IPS-NIHi7 (cell line): ENCODE measurements around the gene IMMP2L.

Source experiments
- DNase-seq: peaks from one replicate; pipeline ENCODE4 v3.0.0; 2012; ENCODE audit warnings: mixed read lengths; ENCODE audit errors: extremely low spot score

The IMMP2L gene

DNA sequence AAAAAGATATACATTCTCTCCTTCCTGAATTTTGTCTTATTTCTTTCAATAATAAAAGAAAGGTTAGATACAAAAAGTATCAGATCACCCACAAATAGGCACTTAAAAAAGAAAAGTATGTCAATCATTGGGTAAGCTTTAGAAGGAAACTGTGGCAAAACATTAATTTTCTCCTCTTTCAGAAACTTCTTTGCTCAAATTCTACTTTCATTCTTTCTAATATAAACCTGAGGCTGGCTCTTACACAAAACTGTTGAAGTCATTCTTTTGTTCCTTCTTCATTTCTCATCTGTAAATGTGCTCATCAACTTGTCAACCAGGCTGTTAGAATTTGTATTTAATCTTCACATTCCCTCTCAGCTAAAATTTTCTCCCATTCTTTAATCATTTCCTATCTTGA lies 346.7 kb downstream of the IMMP2L start:
- no peak for DNase-seq

DNA sequence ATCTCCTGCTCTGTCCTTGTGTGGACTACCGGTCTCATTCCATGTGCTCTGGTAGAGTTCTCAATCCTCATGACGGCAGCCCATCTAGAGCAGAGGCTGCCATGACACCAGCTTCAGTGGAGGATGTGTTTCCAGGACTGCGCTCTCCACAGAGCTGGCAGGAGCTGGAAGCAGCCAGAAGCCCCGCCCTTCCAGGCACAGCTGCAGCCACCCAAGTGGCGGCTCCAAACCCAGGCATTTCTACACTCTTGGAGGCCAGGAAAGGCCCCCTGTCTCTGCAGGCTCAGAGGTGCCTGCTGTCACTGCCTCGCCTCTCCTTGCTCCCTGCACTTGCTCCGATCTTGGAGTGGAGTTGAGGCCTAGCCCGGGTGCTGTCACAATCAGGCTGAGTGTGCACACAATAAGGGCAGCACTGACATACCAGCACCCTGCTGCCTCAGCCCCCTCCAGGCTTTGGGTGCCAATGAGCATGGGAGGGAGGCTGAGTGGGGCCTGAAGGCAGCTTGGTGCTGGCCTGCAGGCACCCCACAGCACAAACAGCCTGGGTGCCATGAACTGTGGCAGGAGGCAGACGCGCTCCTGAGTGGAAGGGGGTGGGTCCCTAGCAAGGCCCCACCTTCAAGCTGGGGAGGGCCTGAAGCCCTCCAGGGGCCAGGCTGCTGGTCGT lies 349.3 kb downstream of the IMMP2L start:
- no peak for DNase-seq

- DNase-seq = no peak
Measured at GRCh38 chr7:111210996-111211395, 351.3 kb downstream of the IMMP2L start.

DNA sequence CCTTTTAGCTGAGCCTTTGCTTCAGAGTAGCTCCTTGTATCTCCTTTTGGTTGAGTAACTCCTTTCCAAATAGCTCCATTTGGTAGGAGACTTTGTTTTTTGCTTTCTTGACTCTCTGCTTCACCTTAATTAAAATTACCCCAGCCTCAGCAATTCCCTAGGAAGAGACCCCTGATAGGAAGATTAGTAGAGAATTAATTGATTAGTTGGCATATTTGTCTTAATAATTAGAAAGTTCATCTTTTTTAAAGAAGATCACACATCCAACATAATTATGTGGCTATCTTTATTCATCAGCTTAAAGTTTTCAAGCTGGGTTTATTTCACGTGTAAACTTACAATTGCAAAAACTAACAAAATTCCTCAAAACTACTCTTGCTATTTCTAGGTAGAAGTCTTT lies 352.2 kb downstream of the IMMP2L start:
- no peak for DNase-seq

- DNase-seq = no peak
Measured at GRCh38 chr7:111205251-111205650, 357.0 kb downstream of the IMMP2L start.

DNA sequence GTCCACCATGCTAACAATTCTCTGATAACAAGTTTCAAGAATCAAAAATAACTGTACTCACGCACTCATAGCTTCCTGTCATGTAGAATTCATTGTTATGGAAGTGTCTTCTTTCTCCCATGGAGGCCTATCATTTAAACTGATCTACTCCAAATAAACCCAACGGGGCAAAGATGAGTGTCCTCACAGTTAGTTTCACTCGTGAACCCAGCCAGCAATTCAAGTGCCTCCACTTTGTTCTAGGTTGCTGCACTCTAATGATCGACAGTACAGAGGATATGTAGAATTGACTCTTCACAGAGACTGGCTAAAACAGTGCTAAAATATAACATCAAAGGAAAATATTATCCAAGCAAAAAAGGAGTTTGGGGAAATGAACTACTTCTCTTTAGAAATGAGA lies 360.0 kb downstream of the IMMP2L start:
- no peak for DNase-seq

GRCh38 chr7:111199643-111200042 lies 362.6 kb downstream of the IMMP2L start:
- DNase-seq = no peak

- no peak for DNase-seq
Measured at GRCh38 chr7:111198255-111198654, 364.0 kb downstream of the IMMP2L start.

- no peak for DNase-seq
Measured at GRCh38 chr7:111196655-111197054, 365.6 kb downstream of the IMMP2L start.

- DNase-seq = no peak
Measured at GRCh38 chr7:111192614-111193413, 369.5 kb downstream of the IMMP2L start.

- no peak for DNase-seq
Measured at GRCh38 chr7:111190804-111191203, 371.5 kb downstream of the IMMP2L start.

DNA sequence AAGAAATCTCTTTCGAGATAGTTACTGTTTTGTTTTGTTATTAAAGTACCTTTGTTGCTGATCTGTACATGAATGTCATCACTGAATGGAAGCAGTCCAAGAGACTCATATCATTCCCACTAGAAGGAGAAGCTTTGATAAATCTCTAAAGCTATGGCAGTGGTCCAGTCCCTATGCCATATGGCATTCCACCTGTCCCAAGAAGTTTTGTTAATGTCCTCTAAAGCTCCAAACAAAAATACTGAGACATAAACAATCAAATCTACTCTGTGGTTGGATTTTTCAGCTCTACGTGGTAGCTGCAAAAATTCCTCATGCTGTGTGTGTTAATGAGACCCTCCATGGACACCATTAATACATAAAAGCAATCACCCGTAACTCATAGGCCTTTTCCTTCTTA lies 377.3 kb downstream of the IMMP2L start:
- DNase-seq = no peak

DNA sequence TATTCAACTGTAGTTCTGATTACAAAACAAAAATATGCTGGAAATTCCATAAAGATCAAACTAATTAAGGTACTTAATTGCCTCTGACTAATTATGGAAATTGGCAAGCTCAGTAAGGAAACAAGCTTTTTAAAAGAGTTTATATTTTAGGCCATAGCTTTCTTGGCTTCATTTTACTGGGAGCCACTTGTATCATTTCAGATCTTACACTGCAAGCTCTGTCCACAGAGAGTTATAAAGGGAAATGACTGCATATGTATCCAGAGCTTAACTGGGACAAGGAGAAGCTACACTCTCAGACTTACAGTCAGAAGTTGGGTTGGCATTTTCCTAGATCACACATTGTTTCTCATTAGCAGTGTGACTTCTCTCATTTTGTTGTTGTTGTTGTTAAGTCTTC lies 379.0 kb downstream of the IMMP2L start:
- DNase-seq = no peak

DNA sequence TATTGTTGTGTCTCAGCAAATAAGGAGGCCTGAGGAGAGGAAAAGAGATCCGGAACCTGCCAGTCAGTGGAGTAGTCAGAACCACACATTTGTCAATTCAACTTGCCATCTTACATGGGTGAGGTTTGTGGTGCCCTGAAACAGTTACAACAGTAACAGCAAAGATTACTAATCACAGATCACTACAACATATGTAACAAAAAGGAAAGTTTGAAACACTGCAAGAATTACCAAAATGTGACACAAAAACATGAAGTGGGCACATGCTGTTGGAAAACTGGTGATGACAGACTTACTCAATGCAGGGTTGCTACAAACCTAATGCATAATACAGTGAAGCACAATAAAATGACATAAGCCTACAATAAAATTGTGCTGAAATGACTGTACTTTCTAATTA lies 382.0 kb downstream of the IMMP2L start:
- no peak for DNase-seq

DNA sequence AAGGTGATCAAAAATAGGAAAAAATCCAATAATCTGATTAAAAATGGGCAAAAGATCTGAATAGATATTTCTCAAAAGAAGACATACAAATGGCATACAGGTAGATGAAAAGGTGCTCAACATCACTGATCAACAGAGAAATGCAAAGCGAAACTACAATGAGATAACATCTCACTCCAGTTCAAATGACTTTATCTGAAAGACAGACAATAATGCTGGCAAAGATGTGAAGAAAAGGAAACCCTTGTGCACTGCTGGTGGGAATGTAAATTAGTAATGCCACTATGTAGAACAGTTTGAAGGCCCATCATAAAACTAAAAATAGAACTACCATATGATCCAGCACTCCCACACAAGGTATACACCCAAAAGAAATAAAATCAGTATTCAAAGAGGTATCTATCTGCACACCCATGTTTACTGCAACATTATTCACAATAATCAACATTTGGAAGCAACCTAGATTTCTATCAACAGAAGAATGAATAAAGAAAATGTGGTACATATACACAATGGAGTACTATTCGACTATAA lies 386.3 kb downstream of the IMMP2L start:
- no peak for DNase-seq

DNA sequence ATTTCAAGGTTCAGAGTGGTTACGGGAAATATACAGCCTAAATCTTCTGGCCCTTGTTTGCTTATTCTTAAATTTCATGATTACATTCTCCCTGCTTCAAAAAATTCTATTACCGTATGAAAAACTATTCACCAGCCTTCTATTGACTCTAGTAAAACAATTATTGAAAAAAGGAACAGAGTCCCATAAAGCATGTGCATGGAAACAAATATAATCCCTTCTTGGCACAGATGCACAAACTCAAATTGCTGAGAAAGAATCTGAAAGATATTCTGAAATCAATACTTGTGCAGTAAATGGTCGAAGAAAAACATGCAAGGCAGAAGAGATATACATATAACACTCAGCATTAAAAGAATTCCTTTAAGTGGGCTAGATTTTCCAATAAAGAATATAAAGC lies 387.8 kb downstream of the IMMP2L start:
- DNase-seq = no peak

DNA sequence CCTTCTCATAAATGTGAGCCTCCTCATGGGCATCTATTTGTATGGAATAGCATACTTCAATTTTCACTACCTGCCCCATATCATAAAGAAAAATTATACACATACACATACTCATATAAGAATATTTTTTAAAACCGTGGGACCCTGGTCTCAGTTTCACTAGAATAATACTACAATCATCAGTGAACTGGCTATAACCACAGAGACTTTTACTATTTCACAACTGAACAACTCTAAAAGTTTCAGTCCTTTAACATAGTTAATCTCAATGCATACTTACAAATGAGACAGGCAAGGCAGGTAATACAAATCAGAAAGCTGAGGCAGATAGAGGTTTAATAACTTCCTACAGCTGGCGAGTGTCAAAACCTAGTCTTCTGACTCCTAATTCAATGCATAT lies 388.3 kb downstream of the IMMP2L start:
- no peak for DNase-seq

GRCh38 chr7:111173528-111173927 lies 388.8 kb downstream of the IMMP2L start:
- no peak for DNase-seq

DNA sequence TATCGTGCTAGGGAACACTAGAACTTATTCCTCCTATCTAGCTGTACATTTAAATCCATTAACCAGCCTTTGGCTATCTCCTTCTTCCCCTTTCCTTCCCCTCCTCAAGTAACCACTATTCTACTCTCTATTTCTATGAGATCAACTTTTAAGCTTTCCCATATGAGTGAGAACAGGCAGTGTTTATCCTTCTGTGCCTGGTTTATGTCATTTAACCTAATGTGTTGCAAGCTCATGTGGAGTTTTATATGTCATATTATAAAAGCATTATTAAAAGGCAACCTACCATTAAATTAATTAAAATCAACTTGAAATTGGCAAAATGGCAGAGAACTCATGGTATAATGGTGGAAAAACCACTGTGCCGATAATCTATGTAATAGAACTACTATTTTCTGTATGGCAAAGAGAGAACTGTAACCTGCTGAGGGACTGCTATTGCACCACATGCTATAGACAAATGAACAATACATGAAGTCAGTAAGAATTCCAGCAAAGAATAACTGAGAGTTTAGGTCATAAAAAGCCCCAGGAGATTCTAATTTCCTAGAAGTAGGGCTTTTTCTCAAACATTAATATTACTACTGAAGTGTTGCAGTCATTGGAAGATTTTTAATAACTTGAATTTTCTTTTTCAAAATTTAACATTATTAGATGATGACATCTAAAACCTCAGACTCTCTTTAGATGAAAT lies 389.6 kb downstream of the IMMP2L start:
- DNase-seq = no peak

GRCh38 chr7:111168182-111168581 lies 394.1 kb downstream of the IMMP2L start:
- no peak for DNase-seq

GRCh38 chr7:111164442-111164841 lies 397.9 kb downstream of the IMMP2L start:
- DNase-seq = no peak

DNA sequence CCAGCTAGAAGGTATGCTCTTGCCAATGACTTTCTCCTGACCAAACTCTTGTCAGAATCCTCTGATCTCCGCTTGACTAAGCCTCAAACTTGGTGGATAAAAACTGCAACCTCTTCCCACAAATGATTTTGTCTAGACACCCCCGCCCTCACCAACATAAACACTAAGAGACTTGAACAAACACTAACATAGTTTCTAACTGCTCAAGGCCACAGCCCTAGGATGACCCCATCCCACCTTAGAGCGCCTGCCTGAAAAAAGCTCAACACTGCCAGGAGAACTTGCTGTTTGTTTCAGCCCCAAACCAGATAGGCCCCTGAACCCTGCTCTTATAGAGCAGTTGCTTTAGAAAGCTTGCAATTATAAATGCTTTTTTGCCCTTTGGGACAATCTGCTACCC lies 399.6 kb downstream of the IMMP2L start:
- no peak for DNase-seq

DNA sequence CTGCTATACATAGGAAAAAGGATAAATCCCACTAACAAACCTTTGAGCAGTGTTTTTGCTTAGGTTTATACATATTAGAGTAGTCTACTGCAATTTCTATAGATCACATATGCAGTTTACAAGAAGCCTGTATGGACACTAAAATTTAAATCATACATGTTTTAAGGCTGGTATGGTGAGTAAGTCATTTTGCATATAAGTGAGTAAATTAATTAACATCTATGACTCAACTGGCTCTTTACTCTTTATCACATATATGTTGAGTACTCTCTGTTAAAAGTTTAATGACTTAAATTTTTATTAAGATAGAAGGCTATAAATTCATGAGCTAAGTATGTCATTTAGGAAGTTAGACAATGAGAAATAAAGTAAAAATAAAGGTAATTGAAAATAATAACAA lies 402.0 kb downstream of the IMMP2L start:
- DNase-seq = no peak
